GM21390 (cell line): Measurements from ENCODE around the gene MACROD1.
"Not testable (repeated sequence)": the region's sequence is repeated elsewhere in the genome, so short reads cannot be mapped to it uniquely, and the experiment has no call there.

Source experiments
- ATAC-seq: cut with Tn5 transposase; IDR thresholded peaks from one replicate; pipeline ENCODE4 v1.9.1; 2021; ENCODE audit not compliant: unreplicated experiment

MACROD1 gene

DNA sequence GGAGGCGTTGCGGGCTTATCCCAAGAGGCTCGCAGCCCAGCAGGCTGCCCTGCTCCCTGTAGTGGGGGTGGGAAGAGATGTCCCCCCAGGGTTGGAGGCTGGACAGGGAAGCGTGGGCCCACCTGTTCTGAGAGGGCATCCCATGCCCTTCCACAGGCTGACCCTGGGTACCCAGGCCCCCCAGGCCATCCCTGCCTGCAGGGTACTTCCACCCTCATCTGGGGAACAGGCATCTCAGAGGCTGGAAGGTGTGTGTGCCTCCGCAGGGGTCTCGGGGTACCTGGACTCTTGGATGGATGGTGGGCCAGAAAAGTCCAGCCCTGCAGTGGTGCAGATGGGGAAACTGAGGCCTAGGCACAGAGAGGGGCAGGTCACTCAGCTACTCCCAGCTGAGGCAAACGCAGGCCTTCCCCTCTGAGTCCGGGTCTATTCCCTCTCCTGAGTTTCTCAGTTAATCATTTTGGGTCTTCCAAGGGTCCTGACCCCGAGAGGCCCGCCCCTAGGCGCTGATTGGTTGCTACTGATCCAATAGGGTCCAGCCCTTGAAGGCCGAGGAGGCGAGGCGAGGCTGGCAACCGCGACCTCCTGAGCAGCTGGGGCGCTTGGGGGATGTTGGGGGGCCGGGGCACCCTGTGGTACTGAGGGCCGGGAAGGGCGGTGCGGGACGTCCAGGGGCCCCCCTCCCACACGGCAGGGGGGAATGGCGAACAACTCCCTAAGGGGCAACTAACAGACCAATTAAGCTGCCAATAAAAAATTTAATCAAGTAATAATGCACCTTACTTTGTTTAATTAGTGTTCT lies 106.4 kb downstream of the MACROD1 start:
- ATAC-seq: no peak

DNA sequence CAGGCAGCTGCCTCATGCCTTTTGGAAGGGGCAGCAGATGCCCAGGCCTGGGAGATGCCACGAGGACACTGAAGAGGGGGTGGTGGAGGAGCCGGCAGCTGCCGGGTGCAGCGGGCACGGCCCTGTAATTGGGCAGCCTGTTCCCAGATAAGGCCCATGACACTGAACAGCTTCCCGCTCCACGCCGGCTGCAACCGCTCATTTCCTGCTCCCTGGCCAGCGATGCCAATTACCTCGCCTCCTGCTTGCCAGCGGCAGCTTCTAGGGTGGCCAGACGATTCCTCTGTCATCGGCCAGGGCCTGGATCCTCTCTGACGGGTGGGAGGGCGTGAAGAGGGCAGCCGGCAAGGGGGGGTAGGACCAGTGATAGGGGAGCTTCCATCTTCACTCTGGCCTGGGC lies 107.4 kb downstream of the MACROD1 start:
- no peak for ATAC-seq

DNA sequence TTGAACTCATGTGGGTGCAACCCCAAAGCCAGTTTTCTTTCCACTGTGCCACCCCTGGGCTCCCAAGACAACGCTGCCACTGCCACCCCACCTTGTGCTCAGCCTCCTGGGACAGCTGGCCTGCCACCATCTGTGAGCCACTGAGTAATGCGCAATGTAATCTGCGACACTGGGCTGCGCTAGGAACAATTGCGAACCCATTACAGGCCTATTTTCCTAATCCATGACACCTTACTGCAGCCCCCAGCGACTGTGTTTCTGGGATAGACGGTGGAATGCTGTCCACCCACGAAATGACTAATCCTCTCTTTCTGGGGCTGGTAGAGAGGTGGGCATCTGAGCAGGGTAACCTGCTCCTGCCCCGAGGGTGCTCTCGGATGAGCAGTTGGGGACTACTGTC lies 108.0 kb downstream of the MACROD1 start:
- no peak for ATAC-seq

GRCh38 chr11:64056861-64057260 lies 109.1 kb downstream of the MACROD1 start:
- ATAC-seq: no peak

- ATAC-seq: no peak
Observed at GRCh38 chr11:64056213-64056785, 109.6 kb downstream of the MACROD1 start.

GRCh38 chr11:64055077-64055476 lies 110.8 kb downstream of the MACROD1 start:
- no peak for ATAC-seq

DNA sequence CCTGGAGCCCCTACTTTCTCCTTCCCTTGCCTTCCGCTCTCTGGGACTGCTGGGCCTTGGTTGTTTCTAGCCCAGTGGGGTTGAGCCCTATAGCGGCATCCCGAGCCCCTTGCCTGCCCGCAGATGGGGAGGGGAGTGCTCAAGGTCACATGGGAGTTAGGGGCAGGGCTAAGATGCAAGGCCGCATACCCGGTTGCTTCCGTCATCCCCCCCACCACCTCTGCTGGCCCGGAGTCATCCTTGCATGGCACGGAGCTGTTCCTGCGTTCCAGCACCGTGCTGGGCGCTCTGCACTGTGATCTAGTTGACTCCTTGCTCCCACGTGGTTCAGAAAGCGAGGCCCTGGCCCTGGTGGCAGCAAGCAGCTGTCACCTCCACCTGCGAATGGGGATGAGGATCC lies 112.2 kb downstream of the MACROD1 start:
- no peak for ATAC-seq

DNA sequence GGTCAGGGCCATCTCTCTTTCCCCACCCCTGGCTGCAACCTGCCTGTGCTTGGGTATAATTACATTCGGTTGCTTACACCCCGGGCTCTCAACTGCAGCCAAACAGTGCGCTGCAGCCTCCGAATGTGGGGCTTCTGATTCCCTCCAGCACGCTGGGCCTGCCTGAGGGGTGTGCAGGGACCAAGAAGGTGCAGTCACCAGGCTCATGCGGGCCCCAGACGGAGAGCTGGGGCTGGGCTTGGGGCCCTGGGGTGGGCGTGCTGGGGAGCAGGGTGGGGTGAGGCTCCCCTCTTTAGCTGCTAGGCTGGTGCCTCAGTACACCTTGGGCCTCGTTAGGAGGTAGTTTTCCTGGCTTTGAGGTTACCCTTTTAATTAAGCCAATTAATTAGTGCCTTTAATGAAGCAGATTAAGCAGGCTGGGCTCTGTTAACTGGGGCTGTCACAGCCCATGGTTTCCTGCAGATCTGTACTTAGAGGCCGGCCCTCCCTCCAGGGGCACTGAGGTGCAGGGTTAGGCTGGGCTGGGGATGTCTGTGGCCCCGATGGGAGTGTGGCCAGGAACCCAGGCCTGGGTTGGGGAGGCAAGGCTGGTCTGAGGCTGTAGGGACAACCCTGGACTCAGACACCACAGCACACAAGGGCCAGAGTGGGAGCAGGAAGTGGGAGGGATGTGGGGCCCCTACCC lies 112.8 kb downstream of the MACROD1 start:
- no peak for ATAC-seq

- no peak for ATAC-seq
Observed at GRCh38 chr11:64052436-64052835, 113.5 kb downstream of the MACROD1 start.

GRCh38 chr11:64051297-64051696 lies 114.6 kb downstream of the MACROD1 start:
- no peak for ATAC-seq

GRCh38 chr11:64049509-64049908 lies 116.4 kb downstream of the MACROD1 start:
- no peak for ATAC-seq

GRCh38 chr11:64048042-64048854 lies 117.7 kb downstream of the MACROD1 start:
- ATAC-seq: no peak

GRCh38 chr11:64047373-64047772 lies 118.5 kb downstream of the MACROD1 start:
- ATAC-seq: not testable (repeated sequence)

DNA sequence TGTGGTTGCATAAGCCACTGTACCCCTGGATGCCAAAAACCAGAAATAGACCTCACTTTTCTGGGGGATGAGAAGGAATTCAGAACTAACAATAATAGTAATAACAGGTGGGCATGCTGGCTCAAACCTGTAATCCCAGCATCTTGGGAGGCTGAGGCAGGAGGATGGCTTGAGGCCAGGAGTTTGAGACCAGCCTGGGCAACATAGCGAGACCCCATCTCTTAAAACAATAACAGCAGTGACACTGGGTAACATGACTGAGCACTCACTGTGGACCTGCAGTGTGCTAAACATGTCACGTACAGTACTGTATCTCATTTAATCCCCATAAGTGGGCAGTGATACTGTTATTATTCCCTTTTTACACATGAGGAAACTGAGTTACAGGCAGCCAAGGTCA lies 120.2 kb downstream of the MACROD1 start:
- no peak for ATAC-seq

DNA sequence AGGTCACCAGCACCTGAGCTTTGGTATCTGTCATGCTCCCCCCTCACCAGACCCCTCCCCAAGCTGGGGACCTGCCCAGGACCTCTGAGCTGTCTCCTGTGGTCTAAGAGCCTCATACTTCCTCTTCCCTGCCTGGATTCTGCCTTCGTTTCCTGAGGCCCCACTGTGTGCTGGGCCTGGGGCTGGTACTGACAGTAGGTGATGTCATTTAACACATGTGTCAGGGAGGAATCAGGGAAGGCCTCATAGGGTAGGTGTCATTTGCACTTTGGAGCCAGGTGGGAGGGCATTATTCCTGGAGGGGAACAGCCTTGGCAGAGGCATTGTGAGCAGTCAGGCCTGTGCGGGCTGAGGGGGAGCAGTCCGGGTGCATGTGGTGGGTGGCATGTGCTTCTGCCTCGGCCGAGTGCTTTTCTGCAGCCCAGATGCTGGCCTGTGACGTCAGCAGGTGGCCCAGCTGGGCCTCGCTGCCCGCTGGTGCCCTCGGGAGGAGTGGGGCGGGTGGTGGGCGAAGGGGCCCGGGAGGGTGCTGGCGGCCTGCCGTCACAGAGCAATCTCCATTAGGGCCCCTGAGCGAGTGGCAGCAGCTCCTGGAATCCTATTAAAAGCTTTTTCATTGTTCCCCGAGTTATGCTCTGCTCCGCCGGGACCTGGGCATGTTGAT lies 121.1 kb downstream of the MACROD1 start:
- ATAC-seq: no peak

DNA sequence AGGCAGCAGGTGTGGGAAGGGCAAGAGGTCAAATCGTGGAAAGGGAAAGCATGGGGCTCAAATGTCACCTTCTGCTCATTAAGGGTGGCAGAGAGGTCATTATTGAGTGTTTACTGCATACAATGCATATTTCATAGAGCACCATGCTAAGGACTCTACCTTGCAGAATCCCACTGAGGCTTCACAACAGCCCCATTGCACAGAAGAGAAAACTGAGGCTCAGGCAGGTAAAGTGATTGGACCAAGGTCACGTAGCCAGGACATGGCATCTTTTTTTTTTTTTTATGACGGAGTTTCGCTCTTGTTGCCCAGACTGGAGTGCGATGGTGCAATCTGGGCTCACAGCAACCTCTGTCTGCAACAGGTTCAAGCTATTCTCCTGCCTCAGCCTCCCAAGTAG lies 122.4 kb downstream of the MACROD1 start:
- no peak for ATAC-seq

DNA sequence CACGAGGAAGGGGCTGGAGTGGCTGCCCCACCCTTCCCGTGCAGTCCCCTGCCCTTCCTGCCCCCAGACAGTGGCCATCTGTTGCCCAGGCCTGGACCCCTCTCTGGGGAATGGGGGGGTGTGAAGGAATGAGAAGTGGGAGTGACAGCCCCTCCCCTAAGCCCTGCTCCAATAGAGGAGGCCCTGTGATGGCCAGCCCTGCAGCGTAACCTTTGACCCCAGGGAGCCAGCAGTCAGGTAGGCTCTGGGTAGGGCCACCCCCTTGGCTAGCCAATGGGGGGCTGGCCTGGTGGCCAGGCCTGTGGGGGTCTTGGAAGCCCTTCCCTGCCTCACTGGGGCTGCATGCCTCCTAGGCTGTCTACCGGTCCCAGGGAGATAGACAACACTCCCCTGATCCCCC lies 123.6 kb downstream of the MACROD1 start:
- no peak for ATAC-seq

DNA sequence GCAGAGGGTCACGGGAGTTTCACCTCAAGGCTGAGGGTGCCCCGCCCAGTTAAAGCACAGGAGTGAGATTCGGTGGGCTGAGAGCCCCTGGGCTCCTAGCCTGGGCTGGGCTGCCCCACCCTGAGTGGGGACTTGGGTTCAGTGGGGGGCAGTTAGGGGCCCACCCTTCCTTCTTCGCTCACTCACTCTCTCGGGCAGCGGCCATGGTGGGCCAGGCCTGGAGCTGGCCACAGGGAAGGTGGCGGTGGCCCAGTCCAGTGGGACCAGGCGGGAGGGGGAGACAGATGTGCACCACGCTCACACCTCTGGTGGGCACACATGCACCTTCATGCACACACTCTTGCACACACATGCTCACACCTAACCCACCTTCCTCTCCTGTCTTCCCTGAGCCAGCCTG lies 124.1 kb downstream of the MACROD1 start:
- no peak for ATAC-seq

DNA sequence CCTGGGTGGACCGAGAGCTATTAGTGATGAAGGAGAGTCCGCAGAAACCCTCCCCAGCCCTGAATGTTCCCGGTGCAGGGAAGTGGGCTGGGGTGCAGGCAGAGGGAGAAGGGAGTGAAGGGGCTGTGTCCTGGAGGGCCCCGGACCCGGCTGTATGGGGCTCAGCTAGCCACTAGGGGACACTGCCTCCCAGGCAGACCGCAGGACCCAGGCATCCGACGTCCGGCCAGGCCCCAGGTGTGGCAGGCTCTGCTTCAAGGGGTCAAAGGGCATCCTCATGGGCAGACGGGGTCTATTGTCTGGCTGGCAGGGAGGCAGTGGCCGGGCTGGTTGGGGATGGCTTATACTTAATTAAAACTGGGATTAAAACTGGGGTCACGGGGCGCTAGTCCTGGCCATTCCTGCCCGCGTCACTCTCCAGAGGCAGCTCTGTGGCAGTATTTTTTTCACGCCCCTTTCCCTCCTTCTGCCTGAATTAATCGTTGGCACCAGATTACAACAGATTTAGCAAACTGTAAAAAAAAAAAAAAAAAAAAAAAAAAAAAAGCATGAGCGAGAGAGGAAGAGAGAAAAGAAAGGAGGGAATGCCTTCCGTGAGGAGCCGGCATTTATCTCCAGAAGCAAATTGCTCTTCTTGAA lies 125.1 kb downstream of the MACROD1 start:
- ATAC-seq: no peak

DNA sequence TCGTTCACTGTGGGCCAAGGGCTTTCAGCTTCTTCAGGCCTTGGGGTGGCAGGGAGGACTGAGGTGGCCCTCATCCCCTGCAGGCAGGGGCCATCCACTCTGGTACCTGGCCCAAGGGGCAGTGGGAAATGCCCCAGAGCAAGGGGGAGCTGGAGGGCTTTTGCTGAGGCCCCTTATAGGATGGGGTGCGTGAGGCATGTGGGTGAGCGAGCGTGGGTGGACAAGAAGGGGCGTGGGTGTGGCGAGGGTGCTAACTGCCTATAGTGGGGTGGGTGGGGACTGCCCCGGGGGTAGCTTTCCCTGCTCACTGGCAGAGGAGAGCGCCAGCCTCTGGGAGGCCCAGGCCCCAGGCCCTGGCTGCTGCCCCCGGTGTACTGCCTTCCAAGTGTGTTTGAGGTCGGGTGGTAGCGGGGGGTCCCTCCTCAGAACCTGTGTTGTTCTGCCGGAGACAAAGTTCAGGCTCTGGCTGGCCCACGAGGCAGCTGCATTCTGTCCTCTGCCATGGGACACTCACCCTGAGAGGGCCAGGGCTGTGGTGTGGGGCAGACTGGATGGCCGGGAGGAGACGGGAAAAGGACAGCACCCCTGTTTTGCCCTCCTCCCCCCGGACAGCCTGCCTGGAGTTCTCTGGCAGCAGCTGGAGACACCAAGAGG lies 126.8 kb downstream of the MACROD1 start:
- no peak for ATAC-seq
